K562 (cell line): ENCODE results near the gene GNG7.

Source experiments
- CEBPB ChIP-seq: fragments of 450-650 bp; IDR thresholded peaks from 2 replicates; pipeline ENCODE4 v1.6.1; 2016; ENCODE audit warnings: missing genetic modification characterization, missing compliant biosample characterization
- GTF2F1 ChIP-seq: IDR thresholded peaks from 2 replicates; pipeline ENCODE4 v1.6.1; 2011; ENCODE audit warnings: low read depth, low read length, improper control_type of control experiment
- HOXB6 ChIP-seq: fragments of 250-450 bp; sonication (Bioruptor Pico); IDR thresholded peaks from 2 replicates; pipeline ENCODE4 v1.5.1; 2022; ENCODE audit warnings: mild to moderate bottlenecking, borderline replicate concordance
- JUN ChIP-seq, 2 experiments: sonication (generic) in 1 of 2; formaldehyde crosslinking in 1 of 2; IDR thresholded peaks; 2 replicates each; pipeline versions ENCODE4 v1.6.1 to v1.8.0; 2012 to 2022; ENCODE audit warnings: borderline replicate concordance in 2 of 2, mild to moderate bottlenecking in 2 of 2, improper control_type of control experiment in 1 of 2, low read depth in 1 of 2, low read length in 1 of 2, missing genetic modification reagents in 1 of 2
- JUND ChIP-seq, 2 experiments: IDR thresholded peaks; 2 replicates in 1 of 2; 3 replicates in 1 of 2; pipeline ENCODE4 v1.6.1; 2011; ENCODE audit warnings: borderline replicate concordance in 2 of 2, low read depth in 2 of 2, low read length in 2 of 2, improper control_type of control experiment in 1 of 2, missing biosample characterization in 1 of 2, missing genetic modification characterization in 1 of 2, missing genetic modification reagents in 1 of 2
- MYNN ChIP-seq, 2 experiments: sonication (generic); formaldehyde crosslinking in 1 of 2; IDR thresholded peaks; 2 replicates each; pipeline versions ENCODE4 v1.5.0 to v1.6.1; 2016 to 2020; ENCODE audit warnings: antibody characterized with exemption in 1 of 2, missing genetic modification reagents in 1 of 2
- POLR2AphosphoS5 ChIP-seq: IDR thresholded peaks from 2 replicates; pipeline ENCODE4 v1.6.1; 2011; ENCODE audit warnings: mild to moderate bottlenecking, low read depth, low read length, moderate library complexity; ENCODE audit not compliant: control insufficient read depth, insufficient read depth
- SMARCC2 ChIP-seq: fragments of 450-650 bp; IDR thresholded peaks from 2 replicates; pipeline ENCODE4 v1.6.1; 2017; ENCODE audit warnings: antibody characterized with exemption, moderate library complexity, mild to moderate bottlenecking, low read depth
- ZNF282 ChIP-seq: sonication (generic); formaldehyde crosslinking; IDR thresholded peaks from 2 replicates; pipeline ENCODE4 v1.8.1; 2023; ENCODE audit warnings: missing genetic modification reagents
- TF ChIP-seq, protein P1 (sequence below): sonication (generic); formaldehyde crosslinking; IDR thresholded peaks from 2 replicates; pipeline ENCODE4 v1.8.1; 2023; ENCODE audit warnings: mild to moderate bottlenecking, missing genetic modification reagents
- TF ChIP-seq, protein P2 (sequence below), 3 experiments: IDR thresholded peaks in 2 of 3; conservative IDR thresholded peaks in 1 of 3; 2 replicates each; pipeline ENCODE4 v1.5.1; 2011 to 2012; ENCODE audit warnings: low read length in 3 of 3, mild to moderate bottlenecking in 3 of 3, control low read depth in 2 of 3, improper control_type of control experiment in 1 of 3, inconsistent platforms in 1 of 3, low read depth in 1 of 3, mixed read lengths in 1 of 3, moderate library complexity in 1 of 3; ENCODE audit not compliant: insufficient read depth in 2 of 3
- TF ChIP-seq, protein P3 (sequence below), 2 experiments: IDR thresholded peaks; 2 replicates each; pipeline ENCODE4 v1.6.1; 2011; ENCODE audit warnings: borderline replicate concordance in 1 of 2, control low read depth in 1 of 2, low read depth in 1 of 2, low read length in 1 of 2, mild to moderate bottlenecking in 1 of 2, mixed read lengths in 1 of 2, moderate library complexity in 1 of 2; ENCODE audit not compliant: insufficient read depth in 1 of 2, insufficient read length in 1 of 2, poor library complexity in 1 of 2, severe bottlenecking in 1 of 2; ENCODE audit errors: extremely low read depth in 1 of 2
- TF ChIP-seq, protein P4 (sequence below): sonication (generic); formaldehyde crosslinking; IDR thresholded peaks from 2 replicates; pipeline ENCODE4 v1.8.0; 2022; ENCODE audit warnings: mild to moderate bottlenecking, missing genetic modification reagents

DNA sequence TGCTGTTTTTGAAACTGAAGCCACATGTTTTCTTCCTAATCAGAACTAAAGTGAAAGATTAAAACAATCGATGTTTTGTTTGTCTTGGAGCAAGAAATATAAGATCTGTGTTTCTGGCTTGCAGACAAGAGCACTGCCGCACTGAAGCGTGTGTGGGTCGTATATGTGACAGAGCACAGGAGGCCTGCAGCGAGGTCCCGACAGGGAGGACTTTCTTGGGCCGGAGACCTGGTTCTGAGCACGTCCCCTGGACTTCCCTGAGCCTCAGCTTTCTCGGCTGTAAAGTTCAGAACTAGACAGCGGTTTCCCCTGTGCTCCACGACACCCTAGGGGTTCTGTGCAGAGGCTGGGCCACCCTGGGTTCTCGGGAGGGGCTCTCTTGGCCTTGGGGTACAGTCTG lies 166.0 kb downstream of the GNG7 start:
- no peak for TF ChIP-seq GTF2F1
- TF ChIP-seq POLR2AphosphoS5: no peak
- no peak for TF ChIP-seq JUN (IDR thresholded peaks at IDR 0.05; ENCODE audit: borderline replicate concordance, low read depth, low read length)
- no peak for TF ChIP-seq JUN (CRISPR knock-in tag; IDR thresholded peaks at IDR 0.05; ENCODE audit: borderline replicate concordance)
- TF ChIP-seq, protein P1, sequence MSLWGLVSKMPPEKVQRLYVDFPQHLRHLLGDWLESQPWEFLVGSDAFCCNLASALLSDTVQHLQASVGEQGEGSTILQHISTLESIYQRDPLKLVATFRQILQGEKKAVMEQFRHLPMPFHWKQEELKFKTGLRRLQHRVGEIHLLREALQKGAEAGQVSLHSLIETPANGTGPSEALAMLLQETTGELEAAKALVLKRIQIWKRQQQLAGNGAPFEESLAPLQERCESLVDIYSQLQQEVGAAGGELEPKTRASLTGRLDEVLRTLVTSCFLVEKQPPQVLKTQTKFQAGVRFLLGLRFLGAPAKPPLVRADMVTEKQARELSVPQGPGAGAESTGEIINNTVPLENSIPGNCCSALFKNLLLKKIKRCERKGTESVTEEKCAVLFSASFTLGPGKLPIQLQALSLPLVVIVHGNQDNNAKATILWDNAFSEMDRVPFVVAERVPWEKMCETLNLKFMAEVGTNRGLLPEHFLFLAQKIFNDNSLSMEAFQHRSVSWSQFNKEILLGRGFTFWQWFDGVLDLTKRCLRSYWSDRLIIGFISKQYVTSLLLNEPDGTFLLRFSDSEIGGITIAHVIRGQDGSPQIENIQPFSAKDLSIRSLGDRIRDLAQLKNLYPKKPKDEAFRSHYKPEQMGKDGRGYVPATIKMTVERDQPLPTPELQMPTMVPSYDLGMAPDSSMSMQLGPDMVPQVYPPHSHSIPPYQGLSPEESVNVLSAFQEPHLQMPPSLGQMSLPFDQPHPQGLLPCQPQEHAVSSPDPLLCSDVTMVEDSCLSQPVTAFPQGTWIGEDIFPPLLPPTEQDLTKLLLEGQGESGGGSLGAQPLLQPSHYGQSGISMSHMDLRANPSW (CRISPR knock-in tag): no peak
- no peak for TF ChIP-seq JUND (IDR thresholded peaks at IDR 0.05; ENCODE audit: borderline replicate concordance, low read depth, low read length)
- no peak for TF ChIP-seq JUND (tag; IDR thresholded peaks at IDR 0.05; ENCODE audit: borderline replicate concordance, low read depth, low read length)
- no peak for TF ChIP-seq MYNN (IDR thresholded peaks at IDR 0.05)
- no peak for TF ChIP-seq MYNN (CRISPR knock-in tag; IDR thresholded peaks at IDR 0.05)
- TF ChIP-seq HOXB6: no peak
- TF ChIP-seq, protein P2, sequence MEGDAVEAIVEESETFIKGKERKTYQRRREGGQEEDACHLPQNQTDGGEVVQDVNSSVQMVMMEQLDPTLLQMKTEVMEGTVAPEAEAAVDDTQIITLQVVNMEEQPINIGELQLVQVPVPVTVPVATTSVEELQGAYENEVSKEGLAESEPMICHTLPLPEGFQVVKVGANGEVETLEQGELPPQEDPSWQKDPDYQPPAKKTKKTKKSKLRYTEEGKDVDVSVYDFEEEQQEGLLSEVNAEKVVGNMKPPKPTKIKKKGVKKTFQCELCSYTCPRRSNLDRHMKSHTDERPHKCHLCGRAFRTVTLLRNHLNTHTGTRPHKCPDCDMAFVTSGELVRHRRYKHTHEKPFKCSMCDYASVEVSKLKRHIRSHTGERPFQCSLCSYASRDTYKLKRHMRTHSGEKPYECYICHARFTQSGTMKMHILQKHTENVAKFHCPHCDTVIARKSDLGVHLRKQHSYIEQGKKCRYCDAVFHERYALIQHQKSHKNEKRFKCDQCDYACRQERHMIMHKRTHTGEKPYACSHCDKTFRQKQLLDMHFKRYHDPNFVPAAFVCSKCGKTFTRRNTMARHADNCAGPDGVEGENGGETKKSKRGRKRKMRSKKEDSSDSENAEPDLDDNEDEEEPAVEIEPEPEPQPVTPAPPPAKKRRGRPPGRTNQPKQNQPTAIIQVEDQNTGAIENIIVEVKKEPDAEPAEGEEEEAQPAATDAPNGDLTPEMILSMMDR (IDR thresholded peaks at IDR 0.05 in 2 of 3, conservative IDR thresholded peaks at IDR 0.05 in 1 of 3; ENCODE audit: insufficient read depth in 2 of 3, low read depth in 1 of 3, low read length in 3 of 3): no peak
- TF ChIP-seq CEBPB (tag): no peak
- TF ChIP-seq, protein P3, sequence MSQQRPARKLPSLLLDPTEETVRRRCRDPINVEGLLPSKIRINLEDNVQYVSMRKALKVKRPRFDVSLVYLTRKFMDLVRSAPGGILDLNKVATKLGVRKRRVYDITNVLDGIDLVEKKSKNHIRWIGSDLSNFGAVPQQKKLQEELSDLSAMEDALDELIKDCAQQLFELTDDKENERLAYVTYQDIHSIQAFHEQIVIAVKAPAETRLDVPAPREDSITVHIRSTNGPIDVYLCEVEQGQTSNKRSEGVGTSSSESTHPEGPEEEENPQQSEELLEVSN (IDR thresholded peaks at IDR 0.05; ENCODE audit: borderline replicate concordance in 1 of 2, extremely low read depth in 1 of 2, insufficient read depth in 1 of 2, insufficient read length in 1 of 2, low read depth in 1 of 2, low read length in 1 of 2, poor library complexity in 1 of 2, severe bottlenecking in 1 of 2): no peak
- no peak for TF ChIP-seq SMARCC2
- TF ChIP-seq, protein P4, sequence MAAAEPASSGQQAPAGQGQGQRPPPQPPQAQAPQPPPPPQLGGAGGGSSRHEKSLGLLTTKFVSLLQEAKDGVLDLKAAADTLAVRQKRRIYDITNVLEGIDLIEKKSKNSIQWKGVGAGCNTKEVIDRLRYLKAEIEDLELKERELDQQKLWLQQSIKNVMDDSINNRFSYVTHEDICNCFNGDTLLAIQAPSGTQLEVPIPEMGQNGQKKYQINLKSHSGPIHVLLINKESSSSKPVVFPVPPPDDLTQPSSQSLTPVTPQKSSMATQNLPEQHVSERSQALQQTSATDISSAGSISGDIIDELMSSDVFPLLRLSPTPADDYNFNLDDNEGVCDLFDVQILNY (CRISPR knock-in tag): no peak
- TF ChIP-seq ZNF282 (CRISPR knock-in tag): no peak
